ENCODE data around the gene SBK2.
A peak's percentile ranks its signal among the peaks of the same experiment; 100 is the strongest.

Gene SBK2

GRCh38 chr19:55479451-55480230 lies 57.3 kb downstream of the SBK2 start:
- Mint-ChIP-seq H3K4me1 (peaks cover 28% of the 10 kb centered on the region), H3K27me3 (no peaks in the 10 kb centered on the region), H3K36me3 (peaks cover 5% of the 10 kb centered on the region), H3K9me3 (no peaks in the 10 kb centered on the region), H3K27ac (no peak overlapping the region), H3K4me3 (no peak overlapping the region)

DNA sequence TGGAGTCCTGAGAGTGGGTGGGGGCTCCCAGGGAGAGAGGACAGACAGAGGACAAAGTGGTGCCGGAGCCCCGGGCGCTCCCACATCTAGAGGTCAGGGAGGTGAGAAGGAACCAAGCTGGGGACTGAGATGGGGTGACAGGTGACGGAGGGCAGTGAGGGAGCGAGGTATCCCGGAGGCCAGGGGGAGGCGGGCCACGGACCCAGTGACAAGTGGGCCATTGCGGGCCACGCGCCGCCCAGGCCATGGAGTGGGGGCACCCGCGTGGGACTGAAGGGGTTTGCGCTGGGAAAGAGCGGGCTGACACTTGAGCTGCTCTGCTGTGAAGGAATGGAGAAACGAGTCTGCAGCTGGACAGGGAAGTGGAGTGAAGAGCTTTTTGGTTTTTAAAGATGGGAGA lies 57.9 kb downstream of the SBK2 start:
- Mint-ChIP-seq H3K9me3 (no peaks in the 10 kb centered on the region), H3K36me3 (peaks cover 5% of the 10 kb centered on the region), H3K27ac (no peak overlapping the region), H3K4me3 (peak overlapping the region; percentile 90), H3K4me1 (peaks cover 28% of the 10 kb centered on the region), H3K27me3 (no peaks in the 10 kb centered on the region)
